Activated naive CD8-positive, alpha-beta T cell treated with anti-CD3 and anti-CD28 coated beads, Interleukin-2, amount 50 U/mL, for 24 hours (primary cell): Measurements from ENCODE around the gene CFAP58.

Experiments used
- ATAC-seq: fragments of 150-1000 bp; cut with Tn5 transposase; one replicate; pipeline ENCODE4 v1.10.0; 2021
- DNase-seq: peaks from one replicate; pipeline ENCODE4 v3.0.0; 2021
- H3K27ac Mint-ChIP-seq: one replicate; pipeline ENCODE4 v1.8.0; 2021; ENCODE audit warnings: mild to moderate bottlenecking, mixed read lengths
- H3K27me3 Mint-ChIP-seq: one replicate; pipeline ENCODE4 v1.8.0; 2021; ENCODE audit warnings: mixed read lengths
- H3K36me3 Mint-ChIP-seq: one replicate; pipeline ENCODE4 v1.8.0; 2021; ENCODE audit warnings: low read depth, mixed read lengths
- H3K4me1 Mint-ChIP-seq: one replicate; pipeline ENCODE4 v1.8.0; 2021; ENCODE audit warnings: mixed read lengths
- H3K4me3 Mint-ChIP-seq: one replicate; pipeline ENCODE4 v1.8.0; 2021; ENCODE audit warnings: mild to moderate bottlenecking, moderate library complexity, mixed read lengths
- H3K9me3 Mint-ChIP-seq: one replicate; pipeline ENCODE4 v1.8.0; 2021; ENCODE audit warnings: mixed read lengths

The CFAP58 gene

GRCh38 chr10:104359811-104360210 lies 6.2 kb downstream of the CFAP58 start:
- no peaks in the 10 kb centered on the region for H3K4me1 Mint-ChIP-seq
- H3K27ac Mint-ChIP-seq, result no peak overlapping the region
- ATAC-seq, result no peak
- peaks cover 4% of the 10 kb centered on the region for H3K9me3 Mint-ChIP-seq
- no peak for DNase-seq
- no peak overlapping the region for H3K4me3 Mint-ChIP-seq
- H3K27me3 Mint-ChIP-seq, result peaks cover 13% of the 10 kb centered on the region
- H3K36me3 Mint-ChIP-seq, result no peaks in the 10 kb centered on the region

GRCh38 chr10:104367904-104368303 lies 14.3 kb downstream of the CFAP58 start:
- ATAC-seq (no peak), DNase-seq (no peak)
- peaks cover 32% of the 10 kb centered on the region for H3K27me3 Mint-ChIP-seq
- H3K4me3 Mint-ChIP-seq, result no peak overlapping the region
- no peaks in the 10 kb centered on the region for H3K36me3 Mint-ChIP-seq
- no peaks in the 10 kb centered on the region for H3K9me3 Mint-ChIP-seq
- H3K27ac Mint-ChIP-seq, result no peak overlapping the region
- no peaks in the 10 kb centered on the region for H3K4me1 Mint-ChIP-seq

- Mint-ChIP-seq H3K36me3 (no peaks in the 10 kb centered on the region), H3K9me3 (no peaks in the 10 kb centered on the region), H3K4me3 (no peak overlapping the region), H3K27ac (no peak overlapping the region), H3K27me3 (peaks cover 33% of the 10 kb centered on the region), H3K4me1 (no peaks in the 10 kb centered on the region)
- DNase-seq (no peak), ATAC-seq (no peak)
These were observed 14.7 kb downstream of the CFAP58 start for GRCh38 chr10:104368381-104368780.

- H3K9me3 Mint-ChIP-seq, result no peaks in the 10 kb centered on the region
- H3K4me1 Mint-ChIP-seq, result no peaks in the 10 kb centered on the region
- no peak for ATAC-seq
- no peak for DNase-seq
- H3K27me3 Mint-ChIP-seq, result peaks cover 27% of the 10 kb centered on the region
- no peak overlapping the region for H3K27ac Mint-ChIP-seq
- no peak overlapping the region for H3K4me3 Mint-ChIP-seq
- H3K36me3 Mint-ChIP-seq, result no peaks in the 10 kb centered on the region
These were observed 18.1 kb downstream of the CFAP58 start for GRCh38 chr10:104371753-104372152.

- Mint-ChIP-seq H3K4me1 (no peaks in the 10 kb centered on the region), H3K4me3 (no peak overlapping the region), H3K27ac (no peak overlapping the region), H3K27me3 (peaks cover 32% of the 10 kb centered on the region), H3K9me3 (no peaks in the 10 kb centered on the region), H3K36me3 (no peaks in the 10 kb centered on the region)
- ATAC-seq, result no peak
- no peak for DNase-seq
These were observed 21.0 kb downstream of the CFAP58 start for GRCh38 chr10:104374591-104374990.

GRCh38 chr10:104376784-104377300 lies 23.2 kb downstream of the CFAP58 start:
- ATAC-seq, result no peak

GRCh38 chr10:104380336-104380735 lies 26.7 kb downstream of the CFAP58 start:
- Mint-ChIP-seq H3K9me3 (no peaks in the 10 kb centered on the region), H3K4me3 (no peak overlapping the region), H3K36me3 (no peaks in the 10 kb centered on the region), H3K4me1 (no peaks in the 10 kb centered on the region), H3K27ac (no peak overlapping the region), H3K27me3 (peaks cover 19% of the 10 kb centered on the region)
- ATAC-seq (no peak), DNase-seq (no peak)

More at GRCh38 chr10:104376784-104377300, 23.2 kb downstream of the CFAP58 start:
- no peaks in the 10 kb centered on the region for H3K36me3 Mint-ChIP-seq
- H3K27ac Mint-ChIP-seq, result no peak overlapping the region
- no peaks in the 10 kb centered on the region for H3K4me1 Mint-ChIP-seq
- no peak overlapping the region for H3K4me3 Mint-ChIP-seq
- no peaks in the 10 kb centered on the region for H3K9me3 Mint-ChIP-seq
- DNase-seq, result no peak
- peaks cover 24% of the 10 kb centered on the region for H3K27me3 Mint-ChIP-seq

GRCh38 chr10:104387130-104387888 lies 33.7 kb downstream of the CFAP58 start:
- Mint-ChIP-seq H3K27ac (no peak overlapping the region), H3K4me1 (peaks cover 15% of the 10 kb centered on the region), H3K27me3 (peaks cover 15% of the 10 kb centered on the region), H3K9me3 (no peaks in the 10 kb centered on the region), H3K4me3 (no peak overlapping the region), H3K36me3 (no peaks in the 10 kb centered on the region)
- DNase-seq (no peak), ATAC-seq (no peak)

- Mint-ChIP-seq H3K9me3 (no peaks in the 10 kb centered on the region), H3K36me3 (no peaks in the 10 kb centered on the region), H3K27ac (no peak overlapping the region), H3K4me3 (no peak overlapping the region), H3K4me1 (peaks cover 15% of the 10 kb centered on the region), H3K27me3 (peaks cover 19% of the 10 kb centered on the region)
- DNase-seq, result no peak
- no peak for ATAC-seq
These were observed 35.2 kb downstream of the CFAP58 start for GRCh38 chr10:104388830-104389229.

GRCh38 chr10:104391150-104391968 lies 37.7 kb downstream of the CFAP58 start:
- Mint-ChIP-seq H3K36me3 (no peaks in the 10 kb centered on the region), H3K27me3 (peaks cover 16% of the 10 kb centered on the region), H3K9me3 (no peaks in the 10 kb centered on the region), H3K4me3 (no peak overlapping the region), H3K27ac (no peak overlapping the region), H3K4me1 (peaks cover 15% of the 10 kb centered on the region)
- ATAC-seq (no peak), DNase-seq (no peak)

GRCh38 chr10:104391969-104392296 lies 38.3 kb downstream of the CFAP58 start:
- no peak for ATAC-seq
- DNase-seq, result no peak
- Mint-ChIP-seq H3K27me3 (peaks cover 15% of the 10 kb centered on the region), H3K4me3 (no peak overlapping the region), H3K4me1 (peaks cover 15% of the 10 kb centered on the region), H3K27ac (no peak overlapping the region), H3K9me3 (no peaks in the 10 kb centered on the region), H3K36me3 (no peaks in the 10 kb centered on the region)

GRCh38 chr10:104393387-104393786 lies 39.8 kb downstream of the CFAP58 start:
- H3K4me3 Mint-ChIP-seq, result no peak overlapping the region
- ATAC-seq (no peak), DNase-seq (no peak)
- H3K27ac Mint-ChIP-seq, result no peak overlapping the region
- peaks cover 22% of the 10 kb centered on the region for H3K27me3 Mint-ChIP-seq
- peaks cover 7% of the 10 kb centered on the region for H3K4me1 Mint-ChIP-seq
- H3K36me3 Mint-ChIP-seq, result no peaks in the 10 kb centered on the region
- H3K9me3 Mint-ChIP-seq, result no peaks in the 10 kb centered on the region

GRCh38 chr10:104396581-104396980 lies 42.9 kb downstream of the CFAP58 start:
- DNase-seq, result no peak
- no peak for ATAC-seq
- Mint-ChIP-seq H3K27ac (no peak overlapping the region), H3K9me3 (no peaks in the 10 kb centered on the region), H3K4me1 (peaks cover 3% of the 10 kb centered on the region), H3K27me3 (peaks cover 26% of the 10 kb centered on the region), H3K36me3 (no peaks in the 10 kb centered on the region), H3K4me3 (no peak overlapping the region)

GRCh38 chr10:104403636-104404035 lies 50.0 kb downstream of the CFAP58 start:
- peaks cover 11% of the 10 kb centered on the region for H3K27me3 Mint-ChIP-seq
- no peak for DNase-seq
- H3K36me3 Mint-ChIP-seq, result no peaks in the 10 kb centered on the region
- H3K4me1 Mint-ChIP-seq, result no peaks in the 10 kb centered on the region
- no peak overlapping the region for H3K4me3 Mint-ChIP-seq
- H3K9me3 Mint-ChIP-seq, result no peaks in the 10 kb centered on the region
- ATAC-seq, result no peak
- H3K27ac Mint-ChIP-seq, result no peak overlapping the region
